A673 (cell line): ENCODE measurements around the gene LRP8. TPM values are rescaled to one million over a fixed set of nuclear protein-coding genes. Genes with fewer than 3 reads are reported as not detected.

Experiments
- BruUV-seq: library from RNA; stranded (reverse); fragments of 400-500 nt; replicated peaks from 2 replicates; lab custom pipeline; 2021; lab: Mats Ljungman, UMichigan
- CTCF ChIA-PET: fragments of 300-600 bp; sonication (Branson Sonifier 250); formaldehyde crosslinking; loops from one replicate; lab custom pipeline; 2022; ENCODE audit warnings: antibody characterized with exemption; lab: Charles Lee
- POLR2A ChIA-PET: fragments of 300-600 bp; sonication (Branson Sonifier 250); formaldehyde crosslinking; loops from one replicate; lab custom pipeline; 2022; ENCODE audit warnings: antibody characterized with exemption; ENCODE audit not compliant: low non-redundant PET; lab: Charles Lee
- DNase-seq: peaks from one replicate; pipeline ENCODE4 v3.0.0-alpha.2; 2015; ENCODE audit warnings: low spot score
- H3K27ac ChIP-seq: fragments of 200-600 bp; sonication (generic); 2 replicates; pipeline ENCODE4 v1.5.1; 2016; ENCODE audit warnings: mixed run types, low read depth, mild to moderate bottlenecking, mixed read lengths, antibody characterized with exemption, low read length; ENCODE audit not compliant: poor library complexity, severe bottlenecking
- H3K27me3 ChIP-seq: fragments of 200-600 bp; sonication (generic); replicated peaks from 2 replicates; pipeline ENCODE4 v1.6.1; 2017; ENCODE audit warnings: mixed run types, low read depth, mild to moderate bottlenecking, mixed read lengths, antibody characterized with exemption, low read length; ENCODE audit not compliant: insufficient read depth, poor library complexity
- H3K36me3 ChIP-seq: fragments of 200-600 bp; sonication (generic); 2 replicates; pipeline ENCODE4 v1.6.1; 2016; ENCODE audit warnings: mixed run types, mild to moderate bottlenecking, mixed read lengths, antibody characterized with exemption, low read length; ENCODE audit not compliant: insufficient read depth, poor library complexity, severe bottlenecking
- H3K4me1 ChIP-seq: fragments of 200-600 bp; sonication (generic); 2 replicates; pipeline ENCODE4 v1.6.1; 2017; ENCODE audit warnings: mixed run types, mild to moderate bottlenecking, mixed read lengths, antibody characterized with exemption, low read length; ENCODE audit not compliant: insufficient read depth, poor library complexity, severe bottlenecking
- H3K4me3 ChIP-seq: fragments of 200-600 bp; sonication (generic); 2 replicates; pipeline ENCODE4 v1.5.1; 2016; ENCODE audit warnings: low read depth, mixed run types, mild to moderate bottlenecking, mixed read lengths, low read length; ENCODE audit not compliant: poor library complexity, severe bottlenecking
- H3K9me3 ChIP-seq: fragments of 200-600 bp; sonication (generic); 2 replicates; pipeline ENCODE4 v1.6.1; 2016; ENCODE audit warnings: mixed run types, low read depth, mild to moderate bottlenecking, mixed read lengths, antibody characterized with exemption, low read length; ENCODE audit not compliant: poor library complexity, severe bottlenecking
- EZH2 ChIP-seq: fragments of 200-600 bp; sonication (generic); IDR thresholded peaks from 2 replicates; pipeline ENCODE4 v1.6.1; 2017; ENCODE audit warnings: borderline replicate concordance, low read depth, mild to moderate bottlenecking, mixed read lengths, antibody characterized with exemption, low read length; ENCODE audit not compliant: poor library complexity, severe bottlenecking
- intact Hi-C: fragments of 100-400 bp; cut with micrococcal nuclease; formaldehyde crosslinking; loops from one replicate; pipeline ENCODE4 v1.10.0; 2022; ENCODE audit not compliant: unreplicated experiment
- total RNA-seq: library from RNA; stranded (reverse); gene quantifications from 2 replicates; pipeline ENCODE4 v1.2.3, GENCODE V29; 2021
- TF ChIP-seq, protein P1 (sequence below): fragments of 300-800, 200-600 bp; sonication (generic); conservative IDR thresholded peaks from 2 replicates; pipeline ENCODE4 v1.5.1; 2017; ENCODE audit warnings: low read depth, mild to moderate bottlenecking, antibody characterized with exemption, low read length, moderate library complexity, mixed read lengths

LRP8 gene
- total RNA-seq, 1 experiment from 2014 or later: 24.7 TPM

DNA sequence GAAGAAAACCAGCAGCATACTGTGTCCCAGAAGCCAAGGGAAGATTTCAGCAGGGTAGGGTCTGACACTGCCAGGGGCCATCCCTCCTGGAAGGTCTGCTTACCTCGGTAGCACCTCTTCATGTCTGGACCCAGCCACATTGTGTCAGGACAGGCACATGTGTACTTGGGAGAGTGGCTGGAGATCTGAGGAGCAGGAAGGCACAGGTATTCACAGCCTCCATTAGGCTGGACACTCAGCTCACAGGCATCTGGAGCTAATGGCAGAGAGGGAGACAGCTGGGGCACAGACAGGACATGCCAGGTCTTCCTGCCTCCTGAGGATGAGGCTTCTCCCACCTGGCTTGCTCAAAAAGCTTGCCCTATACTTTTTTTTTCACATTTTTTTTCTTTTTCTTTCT, 69.7 kb downstream of the LRP8 start:
- Histone ChIP-seq H3K4me3 (no peak overlapping the region), H3K4me1 (no peaks in the 10 kb centered on the region), H3K27ac (no peak overlapping the region), H3K9me3 (no peaks in the 10 kb centered on the region), H3K27me3 (peaks cover 47% of the 10 kb centered on the region), H3K36me3 (peaks cover 5% of the 10 kb centered on the region)
- TF ChIP-seq EZH2: no peak
- TF ChIP-seq, protein P1, sequence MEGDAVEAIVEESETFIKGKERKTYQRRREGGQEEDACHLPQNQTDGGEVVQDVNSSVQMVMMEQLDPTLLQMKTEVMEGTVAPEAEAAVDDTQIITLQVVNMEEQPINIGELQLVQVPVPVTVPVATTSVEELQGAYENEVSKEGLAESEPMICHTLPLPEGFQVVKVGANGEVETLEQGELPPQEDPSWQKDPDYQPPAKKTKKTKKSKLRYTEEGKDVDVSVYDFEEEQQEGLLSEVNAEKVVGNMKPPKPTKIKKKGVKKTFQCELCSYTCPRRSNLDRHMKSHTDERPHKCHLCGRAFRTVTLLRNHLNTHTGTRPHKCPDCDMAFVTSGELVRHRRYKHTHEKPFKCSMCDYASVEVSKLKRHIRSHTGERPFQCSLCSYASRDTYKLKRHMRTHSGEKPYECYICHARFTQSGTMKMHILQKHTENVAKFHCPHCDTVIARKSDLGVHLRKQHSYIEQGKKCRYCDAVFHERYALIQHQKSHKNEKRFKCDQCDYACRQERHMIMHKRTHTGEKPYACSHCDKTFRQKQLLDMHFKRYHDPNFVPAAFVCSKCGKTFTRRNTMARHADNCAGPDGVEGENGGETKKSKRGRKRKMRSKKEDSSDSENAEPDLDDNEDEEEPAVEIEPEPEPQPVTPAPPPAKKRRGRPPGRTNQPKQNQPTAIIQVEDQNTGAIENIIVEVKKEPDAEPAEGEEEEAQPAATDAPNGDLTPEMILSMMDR: no peak
- intact Hi-C loops: no loop called here
- BruUV-seq: no TSS peak
- CTCF ChIA-PET: interaction anchor here (0.7 to 0.9 kb wide), 2 partner anchors 13 to 135 kb away, joined by 3 to 4 read pairs; no protein-coding TSS in a partner anchor
- no peak for DNase-seq
- POLR2A ChIA-PET: no interaction called here

DNA sequence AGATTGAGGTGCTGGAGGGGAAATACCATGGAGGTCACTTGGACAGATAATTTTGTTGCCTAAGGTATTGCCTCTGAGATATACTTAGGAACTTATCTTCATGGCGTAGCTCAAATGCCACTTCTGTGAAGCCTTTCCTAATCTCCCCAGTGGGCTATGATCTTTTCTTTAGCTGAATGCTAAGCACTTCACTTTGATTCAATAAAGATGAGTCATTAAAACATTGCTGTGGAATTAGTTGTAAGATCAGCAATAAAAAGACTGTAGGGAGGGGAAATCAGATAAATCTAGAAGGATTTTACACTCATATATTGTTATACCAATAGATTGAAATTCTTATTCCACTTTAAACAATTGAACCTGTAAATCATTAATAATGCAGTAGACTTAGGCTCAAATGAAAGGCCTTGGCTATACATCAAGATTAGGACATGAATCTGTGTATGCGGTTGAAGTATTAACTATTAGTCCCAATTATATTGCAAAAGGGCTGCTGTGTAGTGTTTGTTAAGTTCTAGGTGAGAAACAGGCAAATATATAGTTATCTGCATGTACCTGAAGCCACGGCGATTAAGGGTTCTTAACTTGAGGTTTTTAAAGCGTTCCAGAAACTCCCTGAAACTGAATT, 70.3 kb downstream of the LRP8 start:
- Histone ChIP-seq H3K27me3 (peaks cover 53% of the 10 kb centered on the region), H3K4me3 (no peak overlapping the region), H3K9me3 (no peaks in the 10 kb centered on the region), H3K27ac (no peak overlapping the region), H3K4me1 (no peaks in the 10 kb centered on the region), H3K36me3 (peaks cover 5% of the 10 kb centered on the region)
- ChIA-PET POLR2A (no interaction called here), CTCF (interaction anchor here (0.5 to 0.9 kb wide), 2 partner anchors 14 to 1296 kb away, joined by 3 to 4 read pairs; no protein-coding TSS in a partner anchor)
- intact Hi-C loops: no loop called here
- TF ChIP-seq EZH2: no peak
- TF ChIP-seq, protein P1: no peak
- BruUV-seq: no TSS peak
- peak; percentile 71 for DNase-seq

DNA sequence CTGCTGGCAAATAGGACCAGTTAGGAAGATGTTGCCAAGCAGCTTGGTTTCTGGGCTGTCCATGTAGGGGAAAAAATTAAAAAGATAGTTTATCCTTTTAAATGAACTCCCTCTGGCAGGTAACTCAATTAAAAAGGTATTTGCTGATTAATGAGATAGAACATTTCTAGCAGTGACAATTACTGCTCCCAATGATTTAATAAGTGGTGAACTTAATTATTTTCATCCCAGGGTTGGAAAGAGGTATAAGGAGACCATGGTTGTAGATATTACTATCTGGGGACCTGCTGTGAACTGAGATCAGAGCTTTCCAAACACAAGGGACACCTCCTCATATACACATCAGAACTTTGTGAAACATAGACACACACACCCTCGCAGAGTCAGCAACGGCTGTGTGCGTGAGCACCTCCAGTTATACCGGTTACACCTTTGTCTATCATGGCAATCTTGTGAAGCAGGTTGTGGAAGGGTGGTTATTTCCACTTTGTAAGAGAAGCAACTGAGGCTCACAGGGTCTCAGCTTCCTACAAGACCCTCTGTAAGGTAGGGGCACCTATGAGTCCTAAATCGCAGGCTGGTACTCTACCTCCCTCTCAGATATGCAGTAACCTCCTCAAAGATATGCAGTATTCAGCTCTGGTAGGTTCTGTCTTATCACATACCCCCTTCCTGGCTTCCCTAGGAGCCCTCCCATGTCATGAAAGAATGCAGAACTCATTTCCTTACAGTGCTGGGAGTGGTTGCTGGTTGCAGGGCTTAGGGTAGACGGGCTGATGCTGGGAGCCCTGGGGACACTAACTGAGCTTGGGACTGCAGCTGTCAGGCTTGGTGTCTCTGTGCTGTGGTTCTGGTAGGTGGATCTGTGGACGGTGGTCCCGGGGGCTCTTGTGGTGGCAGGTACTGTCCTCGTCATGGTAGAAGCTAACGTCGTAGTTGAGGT, 71.1 kb downstream of the LRP8 start:
- peaks cover 5% of the 10 kb centered on the region for H3K36me3 ChIP-seq
- H3K4me3 ChIP-seq: no peak overlapping the region
- H3K27ac ChIP-seq: no peak overlapping the region
- POLR2A ChIA-PET: no interaction called here
- intact Hi-C loops: no loop called here
- H3K27me3 ChIP-seq: peaks cover 60% of the 10 kb centered on the region
- TF ChIP-seq EZH2: no peak
- TF ChIP-seq, protein P1: no peak
- CTCF ChIA-PET: interaction anchor here (0.5 kb wide), 1 partner anchor 1297 kb away, joined by 4 read pairs; no protein-coding TSS in a partner anchor
- no peaks in the 10 kb centered on the region for H3K9me3 ChIP-seq
- DNase-seq: no peak
- BruUV-seq: no TSS peak
- H3K4me1 ChIP-seq: no peaks in the 10 kb centered on the region
